ENCODE measurements around the gene OXCT1. TPM values are rescaled to one million over a fixed set of nuclear protein-coding genes. Genes with fewer than 3 reads are reported as not detected.

The OXCT1 gene
- total and polyA plus RNA-seq, 2 donors (not counting 3 experiments of a cell fraction or from before 2014, with no cell fraction given) = 12.8 to 37.4 TPM

GRCh38 chr5:41841325-41841724 is 28.9 kb downstream of the OXCT1 start:
- dilution Hi-C loops (cut with MboI; ENCODE audit: extremely low pct_ligation_motif_present, low sequenced_read_pairs) (no loop called here), intact Hi-C loops (cut with micrococcal nuclease) (loop anchor here (5.0 kb wide), 1 partner anchor 939 kb away; no protein-coding TSS in a partner anchor)
- no peak for DNase-seq (ENCODE audit: low read depth, low spot score)
- no peaks in the 10 kb centered on the region for H3K27me3 ChIP-seq (ENCODE audit: control insufficient read depth in 2 of 2, insufficient read depth in 2 of 2, low read length in 2 of 2)
- ChIA-PET POLR2A (no interaction called here), CTCF (interaction anchor here (0.8 to 4.9 kb wide), 5 partner anchors 119 to 937 kb away, joined by 3 to 66 read pairs (median 4); no protein-coding TSS in a partner anchor)
- no peak overlapping the region for H3K4me2 ChIP-seq (ENCODE audit: insufficient read depth, low read length)
- no peak overlapping the region for H3K4me3 ChIP-seq (replicated peaks in 1 of 3; ENCODE audit: insufficient read depth in 1 of 3, low read depth in 1 of 3, low read length in 3 of 3)
- peaks cover 0 to 4% of the 10 kb centered on the region in 2 experiments for H3K36me3 ChIP-seq (ENCODE audit: control insufficient read depth in 2 of 2, extremely low read depth in 1 of 2, insufficient read depth in 2 of 2, low read length in 2 of 2)
- no peaks in the 10 kb centered on the region for H3K9me1 ChIP-seq (replicated peaks; ENCODE audit: control insufficient read depth, extremely low read depth, insufficient read depth, low read length)
- TF ChIP-seq JUN (IDR thresholded peaks at IDR 0.05; ENCODE audit: borderline replicate concordance, insufficient read depth, insufficient read length, low read depth) (no peak), POLR2A (IDR thresholded peaks at IDR 0.05; ENCODE audit: low read depth, low read length) (no peak), MAX (IDR thresholded peaks at IDR 0.05; ENCODE audit: insufficient read depth, insufficient read length) (no peak), POLR2AphosphoS5 (IDR thresholded peaks at IDR 0.05; ENCODE audit: insufficient read depth, low read depth, low read length) (no peak), FOS (IDR thresholded peaks at IDR 0.05; ENCODE audit: borderline replicate concordance, insufficient read depth, low read length) (no peak), EZH2 (IDR thresholded peaks at IDR 0.05; ENCODE audit: borderline replicate concordance, low read depth, low read length, severe bottlenecking) (no peak), CTCF (IDR thresholded peaks at IDR 0.05; ENCODE audit: extremely low read depth in 1 of 2, insufficient read depth in 1 of 2, low read depth in 1 of 2, low read length in 2 of 2) (no peak), GATA2 (IDR thresholded peaks at IDR 0.05; ENCODE audit: insufficient read depth, insufficient read length, low read depth, low read length) (no peak), MYC (IDR thresholded peaks at IDR 0.05; ENCODE audit: low read depth, low read length) (no peak)
- no peak overlapping the region for H3K27ac ChIP-seq (ENCODE audit: insufficient read depth, low read depth, low read length)
- no peaks in the 10 kb centered on the region for H3K9me3 ChIP-seq (replicated peaks; ENCODE audit: control insufficient read depth, insufficient read depth, low read length)
- no peak overlapping the region for H2AFZ ChIP-seq (ENCODE audit: low read depth, low read length)
- H3K9ac ChIP-seq (replicated peaks; ENCODE audit: extremely low read depth, insufficient read depth, low read length) = no peak overlapping the region
- no peaks in the 10 kb centered on the region for H3K79me2 ChIP-seq (ENCODE audit: control insufficient read depth, insufficient read depth, low read length)
- no peak for FAIRE-seq
- no TSS peak for BruUV-seq (replicated peaks)
- H3K4me1 ChIP-seq (ENCODE audit: control insufficient read depth, extremely low read depth, insufficient read depth, low read length) = no peaks in the 10 kb centered on the region
- H4K20me1 ChIP-seq (replicated peaks; ENCODE audit: control insufficient read depth, extremely low read depth, insufficient read depth, low read length) = no peaks in the 10 kb centered on the region
